Thyroid gland (tissue), 4 donors: ENCODE measurements around the gene AGGF1.

Source experiments
- CTCF ChIP-seq, 6 experiments: fragments of 200-600 bp in 3 of 6; fragments of 450-650 bp in 3 of 6; sonication (generic) in 3 of 6; IDR thresholded peaks; one replicate each; pipeline ENCODE4 v1.5.1; 2016 to 2019; ENCODE audit warnings: antibody characterized with exemption in 6 of 6, mild to moderate bottlenecking in 2 of 6, inconsistent platforms in 1 of 6, moderate library complexity in 1 of 6
- POLR2A ChIP-seq, 2 donors: fragments of 450-650 bp; IDR thresholded peaks; one replicate each; pipeline ENCODE4 v1.6.1; 2017; ENCODE audit warnings: antibody characterized with exemption in 2 of 2, mild to moderate bottlenecking in 2 of 2, moderate library complexity in 1 of 2

- TF ChIP-seq CTCF (IDR thresholded peaks at IDR 0.05) (no peak), POLR2A (IDR thresholded peaks at IDR 0.05) (no peak)
Observed at GRCh38 chr5:77032635-77033034, 2.4 kb downstream of the AGGF1 start.
